Renal pelvis (tissue), 12 donors: Measurements from ENCODE around the gene PFKM. TPM values are rescaled to one million over a fixed set of nuclear protein-coding genes. Genes with fewer than 3 reads are reported as not detected.
A peak's percentile ranks its signal among the peaks of the same experiment; 100 is the strongest.

Source experiments
- DNase-seq: peaks from one replicate; pipeline ENCODE4 v3.0.0-alpha.2; 2013
- long read RNA-seq, 16 experiments: transcript quantifications; one replicate each; lab custom pipeline, GENCODE V29; 2026
- polyA plus RNA-seq, 3 donors: library from polyadenylated mRNA; unstranded; fragments of 120-200 nt; gene quantifications; one replicate each; pipeline ENCODE4 v1.2.1, GENCODE V29; 2013; ENCODE audit not compliant: insufficient read length in 3 of 3

PFKM gene
- polyA plus RNA-seq, result 100 to 1,000 TPM in 2 of 3 donors, 10 to 100 TPM in 1; 97.5 to 129 (median 110) TPM
- long read RNA-seq, donor 1, partial matches to known transcripts, result 7 of 11 reads
- long read RNA-seq, donor 1, other reads (novel, unspliced or antisense), result 0 of 11 reads
- long read RNA-seq, donor 2, transcript PFKM-203 (23 exons, 3,224 nt), result major isoform, 10 of 19 reads
- long read RNA-seq, donor 2, partial matches to known transcripts, result 7 of 19 reads
- long read RNA-seq, donor 2, other reads (novel, unspliced or antisense), result 0 of 19 reads
- long read RNA-seq, donor 3, transcript PFKM-203 (23 exons, 3,224 nt), result major isoform, 7 of 19 reads
- long read RNA-seq, donor 3, partial matches to known transcripts, result 11 of 19 reads
- long read RNA-seq, donor 3, other reads (novel, unspliced or antisense), result 0 of 19 reads
- long read RNA-seq, donor 4, transcript PFKM-203 (23 exons, 3,224 nt), result major isoform, 9 of 24 reads
- long read RNA-seq, donor 4, partial matches to known transcripts, result 12 of 24 reads
- long read RNA-seq, donor 4, other reads (novel, unspliced or antisense), result 0 of 24 reads
- long read RNA-seq, donor 5, transcript PFKM-203 (23 exons, 3,224 nt), result major isoform, 5 of 57 reads
- long read RNA-seq, donor 5, partial matches to known transcripts, result 52 of 57 reads
- long read RNA-seq, donor 5, other reads (novel, unspliced or antisense), result 0 of 57 reads
- long read RNA-seq, donor 6, transcript PFKM-203 (23 exons, 3,224 nt), result major isoform, 9 of 10 reads
- long read RNA-seq, donor 6, partial matches to known transcripts, result 0 of 10 reads
- long read RNA-seq, donor 6, other reads (novel, unspliced or antisense), result 0 of 10 reads
- long read RNA-seq, donor 7, transcript PFKM-203 (23 exons, 3,224 nt), result major isoform, 12 of 12 reads
- long read RNA-seq, donor 7, partial matches to known transcripts, result 0 of 12 reads
- long read RNA-seq, donor 7, other reads (novel, unspliced or antisense), result 0 of 12 reads
- long read RNA-seq, donor 8, transcript PFKM-203 (23 exons, 3,224 nt), result major isoform, 5 of 5 reads
- long read RNA-seq, donor 8, partial matches to known transcripts, result 0 of 5 reads
- long read RNA-seq, donor 8, other reads (novel, unspliced or antisense), result 0 of 5 reads
- long read RNA-seq, donor 9, transcript PFKM-203 (23 exons, 3,224 nt), result major isoform, 12 of 21 reads
- long read RNA-seq, donor 9, partial matches to known transcripts, result 7 of 21 reads
- long read RNA-seq, donor 9, other reads (novel, unspliced or antisense), result 0 of 21 reads
- long read RNA-seq, donor 10, transcript PFKM-203 (23 exons, 3,224 nt), result major isoform, 7 of 28 reads
- long read RNA-seq, donor 10, partial matches to known transcripts, result 7 of 28 reads
- long read RNA-seq, donor 10, other reads (novel, unspliced or antisense), result 14 of 28 reads
- long read RNA-seq, donor 11, transcript PFKM-203 (23 exons, 3,224 nt), result major isoform, 11 of 20 reads
- long read RNA-seq, donor 11, partial matches to known transcripts, result 8 of 20 reads
- long read RNA-seq, donor 11, other reads (novel, unspliced or antisense), result 0 of 20 reads
- long read RNA-seq, donor 12, transcript PFKM-203 (23 exons, 3,224 nt), result major isoform, 10 of 33 reads
- long read RNA-seq, donor 12, partial matches to known transcripts, result 19 of 33 reads
- long read RNA-seq, donor 12, other reads (novel, unspliced or antisense), result 0 of 33 reads
- long read RNA-seq, donor 13, partial matches to known transcripts, result 18 of 22 reads
- long read RNA-seq, donor 13, other reads (novel, unspliced or antisense), result 0 of 22 reads
- long read RNA-seq, donor 14, result 0 reads
- long read RNA-seq, donor 15, transcript PFKM-203 (23 exons, 3,224 nt), result major isoform, 13 of 39 reads
- long read RNA-seq, donor 15, partial matches to known transcripts, result 21 of 39 reads
- long read RNA-seq, donor 15, other reads (novel, unspliced or antisense), result 0 of 39 reads
- long read RNA-seq, donor 16, partial matches to known transcripts, result 33 of 37 reads
- long read RNA-seq, donor 16, other reads (novel, unspliced or antisense), result 0 of 37 reads

DNA sequence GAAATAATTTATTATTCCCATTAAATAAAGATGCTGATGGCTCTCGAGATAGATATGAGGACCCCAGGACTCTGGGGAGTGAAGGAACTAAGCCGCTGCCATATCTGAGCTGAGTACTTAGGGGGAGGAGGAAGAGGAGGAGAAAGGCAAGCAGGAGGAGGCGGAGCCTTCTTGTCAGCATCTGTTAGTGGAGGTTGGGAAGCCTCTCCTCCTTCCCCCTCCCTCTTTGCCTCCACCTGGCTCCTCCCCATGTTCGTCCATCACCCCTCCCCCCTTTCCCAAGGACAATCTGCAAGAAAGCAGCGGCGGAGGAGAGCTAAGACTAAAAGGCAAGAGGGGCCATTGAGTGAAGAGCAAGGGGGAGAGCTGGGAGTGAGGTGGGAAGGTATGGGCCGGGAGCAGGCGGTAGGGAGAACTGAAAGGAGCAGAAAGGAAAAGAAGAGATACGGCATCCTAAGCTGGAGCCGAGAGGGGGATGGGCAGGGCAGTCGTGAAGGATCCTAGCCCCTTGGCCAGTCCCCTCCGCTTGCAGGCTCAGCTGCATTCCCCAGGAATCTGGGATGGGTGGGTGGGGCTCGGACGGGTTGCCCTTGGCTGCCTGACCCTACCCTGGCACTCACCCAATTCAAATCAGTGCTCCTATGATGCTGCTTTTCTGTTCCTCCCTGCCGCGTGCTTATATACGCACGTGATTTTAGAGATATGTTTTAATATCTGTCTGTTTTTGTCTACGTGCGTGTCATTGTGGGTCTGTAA lies at the start of gene PFKM:
Gene PFKM (plus strand): TSS at position 287 of the 756 bp plus-strand sequence. CDS start 3,411 bp downstream, outside the sequence.
- DNase-seq, result peak; percentile 91

- DNase-seq, result no peak
Measured at GRCh38 chr12:48070033-48070432, 49.1 kb upstream of the PFKM start.

GRCh38 chr12:48070731-48071130 lies 48.4 kb upstream of the PFKM start:
- DNase-seq, result no peak

DNA sequence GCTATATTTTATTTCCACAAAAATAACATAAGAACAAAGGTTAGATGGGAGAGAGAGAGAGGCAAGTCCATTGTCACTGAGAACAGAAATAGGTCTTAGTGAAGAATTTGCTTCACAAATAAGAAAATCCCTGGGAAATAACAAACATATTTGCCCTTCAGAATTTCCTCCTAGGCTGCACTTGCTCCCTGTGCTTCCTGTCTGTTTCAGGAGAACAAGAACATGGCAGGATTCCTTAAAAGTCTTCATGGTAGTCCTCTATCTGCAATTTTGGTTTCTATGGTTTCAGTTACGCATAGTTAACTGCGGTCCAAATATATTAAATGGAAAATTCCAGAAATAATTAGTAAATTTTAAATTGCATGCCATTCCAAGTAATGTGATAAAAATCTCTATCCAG lies 47.4 kb upstream of the PFKM start:
- no peak for DNase-seq

DNA sequence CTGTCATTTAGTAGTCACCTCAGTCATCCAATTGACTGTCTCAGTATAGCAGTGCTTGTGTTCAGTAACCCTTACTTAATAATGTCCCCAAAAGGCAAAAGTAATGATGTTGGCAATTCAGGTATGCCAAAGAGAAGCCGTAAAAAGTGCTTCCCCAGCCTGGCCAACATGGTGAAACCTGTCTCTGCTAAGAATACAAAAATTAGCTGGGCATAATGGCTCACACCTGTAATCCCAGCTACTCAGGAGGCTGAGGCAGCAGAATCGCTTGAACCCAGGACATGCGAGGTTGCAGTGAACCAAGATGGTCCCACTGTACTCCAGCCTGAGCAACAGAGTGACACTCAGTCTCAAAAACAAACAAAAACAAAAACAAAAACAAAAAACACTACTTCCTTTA lies 46.9 kb upstream of the PFKM start:
- no peak for DNase-seq

- DNase-seq, result no peak
Measured at GRCh38 chr12:48074266-48074665, 44.9 kb upstream of the PFKM start.

GRCh38 chr12:48075832-48076231 lies 43.3 kb upstream of the PFKM start:
- DNase-seq, result no peak

GRCh38 chr12:48077111-48077510 lies 42.1 kb upstream of the PFKM start:
- no peak for DNase-seq

- no peak for DNase-seq
Measured at GRCh38 chr12:48078901-48079300, 40.3 kb upstream of the PFKM start.

DNA sequence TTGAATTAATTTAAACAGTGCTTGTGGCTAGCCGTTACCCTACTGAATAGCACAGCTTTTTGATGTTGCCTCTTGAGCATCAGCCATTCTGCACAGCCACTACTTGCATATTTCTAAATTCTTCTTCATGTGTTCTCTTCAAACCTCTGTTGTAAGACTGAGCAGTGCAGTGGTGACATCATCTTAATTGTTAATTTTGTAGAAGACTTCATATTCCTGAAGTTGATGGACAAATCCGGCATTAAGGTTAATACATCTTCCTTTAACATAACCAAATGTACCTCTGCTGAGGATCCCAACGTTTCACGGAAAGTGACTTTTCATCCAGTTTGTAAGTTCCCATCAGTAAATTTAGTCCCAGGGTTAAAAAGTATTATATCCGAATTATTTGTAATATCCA lies 38.9 kb upstream of the PFKM start:
- no peak for DNase-seq

- DNase-seq, result no peak
Measured at GRCh38 chr12:48080821-48081220, 38.3 kb upstream of the PFKM start.

GRCh38 chr12:48084066-48084465 lies 35.1 kb upstream of the PFKM start:
- peak; percentile 12 for DNase-seq

DNA sequence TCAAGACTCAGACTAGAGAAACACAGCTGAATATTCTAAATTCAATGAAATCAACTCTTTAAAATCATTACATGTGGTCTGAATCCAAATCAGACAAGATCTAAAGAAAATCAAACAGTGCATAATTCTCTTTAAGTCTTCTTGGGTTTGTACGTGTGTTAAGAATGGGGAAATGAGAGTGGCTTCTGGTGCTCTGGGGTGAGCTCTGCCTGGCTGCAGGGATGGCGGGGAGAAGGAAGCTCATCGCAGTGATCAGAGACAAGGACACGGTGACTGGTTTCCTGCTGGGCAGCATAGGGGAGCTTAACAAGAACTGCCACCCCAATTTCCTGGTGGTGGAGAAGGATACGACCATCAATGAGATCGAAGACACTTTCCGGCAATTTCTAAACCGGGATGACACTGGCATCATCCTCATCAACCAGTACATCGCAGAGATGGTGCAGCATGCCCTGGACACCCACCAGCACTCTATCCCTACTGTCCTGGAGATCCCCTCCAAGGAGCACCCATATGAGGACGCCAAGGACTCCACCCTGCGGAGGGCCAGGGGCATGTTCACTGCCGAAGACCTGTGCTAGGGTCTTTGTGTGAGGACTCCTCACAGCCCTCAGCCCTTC lies 34.2 kb upstream of the PFKM start:
- no peak for DNase-seq

DNA sequence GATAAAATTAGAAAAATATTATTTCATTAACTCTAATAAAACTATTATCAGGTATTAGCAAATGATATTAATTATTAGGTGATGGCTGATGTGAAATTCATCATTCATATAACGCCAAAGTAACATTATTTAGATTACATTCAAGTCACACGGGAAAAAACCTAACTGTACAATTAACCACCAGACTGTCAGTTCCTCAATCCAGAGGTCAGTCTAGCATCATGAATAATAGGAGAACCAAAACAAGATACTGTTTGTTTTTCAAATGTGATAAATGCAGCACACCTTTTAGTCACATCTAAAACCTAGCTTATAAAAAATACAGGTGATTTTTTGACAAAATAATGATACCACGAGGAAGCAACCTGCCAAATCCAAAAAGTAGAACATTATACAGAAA lies 32.8 kb upstream of the PFKM start:
- DNase-seq, result no peak

GRCh38 chr12:48092611-48093010 lies 26.6 kb upstream of the PFKM start:
- no peak for DNase-seq

DNA sequence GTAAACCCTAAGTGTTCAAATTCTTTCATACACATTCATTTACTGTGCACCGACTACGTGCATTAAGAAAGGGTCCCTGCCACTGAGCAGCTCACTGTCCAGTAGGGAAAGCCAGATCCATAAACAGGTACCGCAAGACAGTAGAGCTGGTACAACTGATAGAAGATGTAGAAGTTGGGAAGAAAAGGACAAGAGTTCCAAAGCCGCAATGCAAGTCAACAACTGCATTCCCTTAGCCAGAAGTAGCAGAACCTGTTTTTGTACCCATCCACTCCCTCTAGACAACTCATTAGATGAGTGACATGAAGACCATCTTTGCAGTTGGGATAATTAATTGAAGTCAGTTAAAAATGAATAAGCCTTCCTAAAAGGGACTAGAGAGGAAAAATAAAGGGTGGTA lies 14.6 kb upstream of the PFKM start:
- DNase-seq, result no peak

DNA sequence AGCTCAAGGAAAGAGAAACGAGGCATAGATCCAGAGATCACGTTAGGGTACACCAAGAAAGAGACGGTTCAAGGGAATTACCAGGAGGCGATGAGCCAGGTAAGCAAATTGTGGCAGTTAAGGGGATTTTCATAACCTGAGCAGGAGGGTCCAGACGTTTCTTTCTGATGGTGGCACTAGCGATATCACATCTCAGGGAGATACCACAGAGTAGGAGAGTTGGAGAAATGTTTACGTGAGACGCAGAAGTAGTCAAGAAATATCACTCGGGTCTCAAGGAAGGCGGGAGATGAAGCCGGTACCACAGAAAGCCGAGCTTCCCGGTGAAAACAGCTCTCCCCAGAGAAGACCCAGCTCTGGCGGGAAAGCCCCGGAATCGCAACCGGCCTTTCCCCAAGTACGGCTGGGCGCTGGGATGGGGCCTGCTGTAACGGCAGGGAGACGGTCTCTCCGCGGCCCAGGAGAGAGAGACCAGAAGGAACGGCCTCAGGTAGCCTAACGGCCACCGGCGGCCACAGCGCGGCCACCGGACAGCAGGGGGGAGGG lies 13.8 kb upstream of the PFKM start:
- no peak for DNase-seq

DNA sequence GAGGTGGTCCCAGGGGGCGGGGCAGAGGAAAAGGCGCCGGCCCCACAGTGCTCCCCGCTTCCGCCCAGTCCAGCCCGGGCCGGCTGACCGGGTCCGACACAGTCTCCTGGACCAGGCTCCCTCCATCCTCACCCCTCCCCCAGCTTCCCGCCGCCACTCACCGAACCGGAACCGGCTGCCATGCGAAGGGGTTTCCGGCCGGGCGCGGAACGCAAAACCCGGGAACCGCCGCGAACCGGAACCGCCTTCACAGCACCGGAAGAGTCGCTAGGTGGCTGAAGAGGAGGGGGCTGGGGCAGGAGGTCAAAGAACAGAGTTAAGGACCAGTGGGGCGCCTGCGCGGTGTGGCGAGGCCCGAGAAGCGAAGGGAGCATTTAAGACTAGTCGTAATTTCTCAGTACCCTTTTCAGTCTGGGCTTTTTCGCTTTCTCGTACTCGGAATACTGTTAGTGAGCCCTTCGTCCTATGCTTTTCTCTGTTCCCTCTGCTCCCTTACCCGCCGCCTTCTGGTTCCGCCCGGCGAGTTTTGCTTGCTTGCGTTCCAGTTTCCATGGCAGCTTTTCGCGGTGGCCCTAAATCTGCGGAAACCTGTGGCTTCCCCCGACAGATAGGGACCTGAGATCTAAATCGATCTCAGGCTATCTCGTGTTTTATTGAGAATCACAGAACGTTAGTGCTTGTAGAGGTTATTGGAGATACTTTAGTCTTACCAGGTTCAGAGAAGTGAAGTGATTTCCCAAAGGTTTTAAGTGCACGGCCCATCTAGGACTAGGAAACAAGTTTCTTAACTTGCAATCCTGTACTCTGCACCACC lies 13.1 kb upstream of the PFKM start, which contains the start of gene SENP1:
Gene SENP1 (minus strand): TSS at position 213 of the 814 bp plus-strand sequence. CDS start 4,607 bp downstream, outside the sequence.
- peak; percentile 91 for DNase-seq
